ENCODE data around the gene TMEM219. TPM values are rescaled to one million over a fixed set of nuclear protein-coding genes. Genes with fewer than 3 reads are reported as not detected.

Gene TMEM219
- total RNA-seq, 1 donor from 2014 or later, result 35.0 TPM

GRCh38 chr16:29987371-29988085 is 25.6 kb downstream of the TMEM219 start:
- H3K9me3 ChIP-seq (ENCODE audit: control insufficient read depth in 3 of 3, low read length in 3 of 3), result no peaks in the 10 kb centered on the region
- H3K36me3 ChIP-seq (ENCODE audit: control insufficient read depth in 3 of 3, insufficient read depth in 3 of 3, low read length in 3 of 3), result peaks cover 80 to 91% (median 87%) of the 10 kb centered on the region in 3 donors
- no peaks in the 10 kb centered on the region for H3K27me3 ChIP-seq (ENCODE audit: control insufficient read depth in 3 of 3, insufficient read depth in 3 of 3, low read length in 3 of 3)

DNA sequence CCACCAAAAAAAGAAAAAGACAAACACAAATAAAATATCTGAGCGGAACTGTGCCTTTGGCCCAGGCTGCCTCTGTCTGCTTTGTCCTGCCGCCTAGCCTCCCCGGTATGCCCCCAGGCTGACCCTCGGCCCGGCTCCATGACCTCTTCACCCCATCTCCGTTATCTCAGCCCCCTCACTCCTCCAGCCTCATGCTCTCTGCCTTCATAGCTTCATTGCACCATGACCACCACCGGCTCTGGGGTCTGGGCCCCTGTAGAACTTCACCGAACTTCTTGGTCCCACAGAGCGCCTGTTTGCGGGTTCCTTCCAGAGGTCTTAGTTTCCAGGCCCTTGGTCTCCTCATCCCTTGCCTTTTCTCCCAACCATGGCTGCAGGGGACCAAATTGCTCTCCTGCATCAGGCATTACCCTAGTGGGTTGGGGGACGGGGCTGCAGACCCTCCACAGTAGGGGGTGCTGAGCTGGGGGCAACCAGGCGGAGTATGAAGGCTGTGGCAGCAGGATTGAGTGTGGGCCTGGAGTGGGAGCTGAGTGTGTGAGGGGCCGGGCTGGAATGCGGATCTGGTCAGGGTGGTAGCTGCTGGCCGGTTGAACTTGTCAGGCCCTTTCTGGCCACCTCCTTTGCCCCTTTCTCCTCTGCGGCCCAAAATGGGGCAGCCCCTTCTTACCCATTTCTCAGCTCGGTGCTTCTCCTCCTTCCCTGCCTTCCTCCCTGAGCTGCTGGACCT is 26.6 kb downstream of the TMEM219 start:
- Histone ChIP-seq H3K27ac (ENCODE audit: low read depth, low read length) (no peak overlapping the region), H3K4me3 (ENCODE audit: low read length in 3 of 3) (no peak overlapping the region), H3K9me3 (ENCODE audit: control insufficient read depth in 3 of 3, low read length in 3 of 3) (no peaks in the 10 kb centered on the region), H3K36me3 (ENCODE audit: control insufficient read depth in 3 of 3, insufficient read depth in 3 of 3, low read length in 3 of 3) (peaks cover 80 to 91% (median 84%) of the 10 kb centered on the region in 3 donors), H3K27me3 (ENCODE audit: control insufficient read depth in 3 of 3, insufficient read depth in 3 of 3, low read length in 3 of 3) (no peaks in the 10 kb centered on the region), H3K9ac (ENCODE audit: low read depth in 1 of 3, low read length in 3 of 3) (no peak overlapping the region), H3K4me1 (ENCODE audit: control insufficient read depth in 3 of 3, insufficient read depth in 3 of 3, low read length in 3 of 3) (peaks cover 0 to 9% (median 2%) of the 10 kb centered on the region in 3 donors)

More at GRCh38 chr16:29987371-29988085, 25.6 kb downstream of the TMEM219 start:
- H3K9ac ChIP-seq (ENCODE audit: low read depth in 1 of 3, low read length in 3 of 3), result no peak overlapping the region
- no peak overlapping the region for H3K27ac ChIP-seq (ENCODE audit: low read depth, low read length)
- H3K4me3 ChIP-seq (ENCODE audit: low read length in 3 of 3), result no peak overlapping the region
- peaks cover 0 to 7% (median 2%) of the 10 kb centered on the region in 3 donors for H3K4me1 ChIP-seq (ENCODE audit: control insufficient read depth in 3 of 3, insufficient read depth in 3 of 3, low read length in 3 of 3)

DNA sequence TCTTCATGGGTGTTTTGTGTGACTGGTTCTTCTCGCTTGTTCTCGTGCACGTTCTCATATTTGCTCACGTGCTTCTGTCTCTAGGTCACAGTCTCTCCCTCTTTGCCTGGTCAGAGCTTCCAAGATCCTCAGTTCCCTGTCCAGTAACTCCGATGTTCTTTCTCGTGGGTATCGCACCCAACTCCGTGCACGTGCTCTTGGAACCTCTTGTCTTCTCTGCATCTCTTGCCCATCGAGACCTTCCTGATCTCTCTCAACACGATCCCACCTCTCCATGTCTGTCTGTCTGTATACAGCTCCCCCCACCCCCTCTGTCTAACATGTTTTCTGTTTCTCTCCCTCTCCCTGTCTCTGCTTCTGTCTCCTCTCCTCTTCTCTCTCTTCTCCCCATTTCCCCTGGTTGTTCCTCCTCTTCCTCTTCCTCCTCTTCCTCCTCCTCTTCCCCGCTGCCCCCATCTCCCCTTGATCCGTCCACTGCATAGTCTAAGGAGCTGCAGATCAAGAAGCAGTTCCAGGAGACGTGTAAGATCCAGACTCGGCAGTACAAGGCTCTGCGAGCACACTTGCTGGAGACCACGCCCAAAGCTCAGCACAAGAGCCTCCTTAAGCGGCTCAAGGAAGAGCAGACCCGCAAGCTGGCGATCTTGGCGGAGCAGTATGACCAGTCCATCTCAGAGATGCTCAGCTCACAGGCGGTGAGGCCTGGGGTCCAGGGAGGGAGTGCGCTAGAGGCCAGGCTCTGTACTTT is 27.4 kb downstream of the TMEM219 start:
- H3K4me1 ChIP-seq (ENCODE audit: control insufficient read depth in 3 of 3, insufficient read depth in 3 of 3, low read length in 3 of 3), result peaks cover under 1 to 12% (median 4%) of the 10 kb centered on the region in 3 donors

GRCh38 chr16:29990034-29990433 is 28.2 kb downstream of the TMEM219 start:
- no peaks in the 10 kb centered on the region for H3K9me3 ChIP-seq (ENCODE audit: control insufficient read depth in 3 of 3, low read length in 3 of 3)
- H3K36me3 ChIP-seq (ENCODE audit: control insufficient read depth in 3 of 3, insufficient read depth in 3 of 3, low read length in 3 of 3), result peaks cover 70 to 79% (median 73%) of the 10 kb centered on the region in 3 donors
- H3K27me3 ChIP-seq (ENCODE audit: control insufficient read depth in 3 of 3, insufficient read depth in 3 of 3, low read length in 3 of 3), result no peaks in the 10 kb centered on the region
- no peak overlapping the region for H3K4me3 ChIP-seq (ENCODE audit: low read length in 3 of 3)
- H3K4me1 ChIP-seq (ENCODE audit: control insufficient read depth in 3 of 3, insufficient read depth in 3 of 3, low read length in 3 of 3), result peaks cover 8 to 16% (median 10%) of the 10 kb centered on the region in 3 donors
- no peak overlapping the region for H3K9ac ChIP-seq (ENCODE audit: low read depth in 1 of 3, low read length in 3 of 3)
- H3K27ac ChIP-seq (ENCODE audit: low read depth, low read length), result no peak overlapping the region

More for the DNA sequence above, 27.4 kb downstream of the TMEM219 start:
- Histone ChIP-seq H3K9me3 (ENCODE audit: control insufficient read depth in 3 of 3, low read length in 3 of 3) (no peaks in the 10 kb centered on the region), H3K27me3 (ENCODE audit: control insufficient read depth in 3 of 3, insufficient read depth in 3 of 3, low read length in 3 of 3) (no peaks in the 10 kb centered on the region), H3K4me3 (ENCODE audit: low read length in 3 of 3) (no peak overlapping the region), H3K27ac (ENCODE audit: low read depth, low read length) (no peak overlapping the region), H3K9ac (ENCODE audit: low read depth in 1 of 3, low read length in 3 of 3) (no peak overlapping the region), H3K36me3 (ENCODE audit: control insufficient read depth in 3 of 3, insufficient read depth in 3 of 3, low read length in 3 of 3) (peaks cover 77 to 87% (median 80%) of the 10 kb centered on the region in 3 donors)

- H3K9ac ChIP-seq (ENCODE audit: low read depth in 1 of 3, low read length in 3 of 3), result no peak overlapping the region
- H3K27ac ChIP-seq (ENCODE audit: low read depth, low read length), result no peak overlapping the region
- peaks cover 0 to 3% (median 0%) of the 10 kb centered on the region in 3 donors for H3K27me3 ChIP-seq (ENCODE audit: control insufficient read depth in 3 of 3, insufficient read depth in 3 of 3, low read length in 3 of 3)
- H3K36me3 ChIP-seq (ENCODE audit: control insufficient read depth in 3 of 3, insufficient read depth in 3 of 3, low read length in 3 of 3), result peaks cover 60 to 69% (median 63%) of the 10 kb centered on the region in 3 donors
- H3K4me1 ChIP-seq (ENCODE audit: control insufficient read depth in 3 of 3, insufficient read depth in 3 of 3, low read length in 3 of 3), result peaks cover 11 to 24% (median 13%) of the 10 kb centered on the region in 3 donors
- H3K9me3 ChIP-seq (ENCODE audit: control insufficient read depth in 3 of 3, low read length in 3 of 3), result no peaks in the 10 kb centered on the region
- no peak overlapping the region for H3K4me3 ChIP-seq (ENCODE audit: low read length in 3 of 3)
These were observed 29.1 kb downstream of the TMEM219 start for GRCh38 chr16:29990883-29991570.

GRCh38 chr16:29991571-29991904 is 29.7 kb downstream of the TMEM219 start:
- H3K36me3 ChIP-seq (ENCODE audit: control insufficient read depth in 3 of 3, insufficient read depth in 3 of 3, low read length in 3 of 3), result peaks cover 55 to 64% (median 58%) of the 10 kb centered on the region in 3 donors
- H3K4me1 ChIP-seq (ENCODE audit: control insufficient read depth in 3 of 3, insufficient read depth in 3 of 3, low read length in 3 of 3), result peaks cover 13 to 28% (median 16%) of the 10 kb centered on the region in 3 donors
- peaks cover 0 to 3% (median 0%) of the 10 kb centered on the region in 3 donors for H3K27me3 ChIP-seq (ENCODE audit: control insufficient read depth in 3 of 3, insufficient read depth in 3 of 3, low read length in 3 of 3)
- H3K9ac ChIP-seq (ENCODE audit: low read depth in 1 of 3, low read length in 3 of 3), result no peak overlapping the region
- no peaks in the 10 kb centered on the region for H3K9me3 ChIP-seq (ENCODE audit: control insufficient read depth in 3 of 3, low read length in 3 of 3)
- no peak overlapping the region for H3K4me3 ChIP-seq (ENCODE audit: low read length in 3 of 3)
- no peak overlapping the region for H3K27ac ChIP-seq (ENCODE audit: low read depth, low read length)

DNA sequence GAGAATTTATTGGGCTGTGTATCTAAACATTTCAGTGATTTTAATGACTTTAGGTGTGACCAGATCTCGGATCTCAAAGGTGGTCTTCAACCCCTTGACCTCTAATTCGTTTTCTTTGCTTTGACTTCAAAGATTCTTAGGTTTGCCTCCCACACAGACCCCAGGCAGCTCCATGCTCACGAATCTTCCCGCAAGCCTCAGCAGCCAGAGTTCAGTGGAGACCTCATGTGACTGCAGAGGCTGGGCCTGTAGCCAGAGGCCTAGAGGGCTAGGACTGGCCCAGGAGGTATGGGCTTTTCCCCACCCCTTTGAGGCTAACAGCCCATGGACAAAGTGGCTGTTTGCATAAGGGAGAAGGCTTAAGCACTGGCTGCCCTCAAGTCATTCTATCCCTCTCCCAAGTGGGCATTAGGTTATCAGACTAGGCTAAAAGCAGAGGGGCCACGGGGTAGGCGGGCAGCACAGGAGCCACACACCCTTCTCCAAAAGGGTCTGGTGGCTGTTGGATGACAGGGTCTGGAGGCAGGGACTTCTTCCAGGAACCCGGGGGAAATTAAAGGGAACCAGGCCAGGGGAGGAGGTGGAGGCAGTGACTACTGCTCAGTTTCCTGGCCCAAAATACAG is 30.6 kb downstream of the TMEM219 start:
- H3K36me3 ChIP-seq (ENCODE audit: control insufficient read depth in 3 of 3, insufficient read depth in 3 of 3, low read length in 3 of 3), result peaks cover 47 to 58% (median 49%) of the 10 kb centered on the region in 3 donors
- H3K27me3 ChIP-seq (ENCODE audit: control insufficient read depth in 3 of 3, insufficient read depth in 3 of 3, low read length in 3 of 3), result peaks cover 0 to 3% (median 0%) of the 10 kb centered on the region in 3 donors
- peaks cover 18 to 34% (median 20%) of the 10 kb centered on the region in 3 donors for H3K4me1 ChIP-seq (ENCODE audit: control insufficient read depth in 3 of 3, insufficient read depth in 3 of 3, low read length in 3 of 3)
- H3K27ac ChIP-seq (ENCODE audit: low read depth, low read length), result no peak overlapping the region
- no peaks in the 10 kb centered on the region for H3K9me3 ChIP-seq (ENCODE audit: control insufficient read depth in 3 of 3, low read length in 3 of 3)
- no peak overlapping the region for H3K4me3 ChIP-seq (ENCODE audit: low read length in 3 of 3)
- no peak overlapping the region for H3K9ac ChIP-seq (ENCODE audit: low read depth in 1 of 3, low read length in 3 of 3)

DNA sequence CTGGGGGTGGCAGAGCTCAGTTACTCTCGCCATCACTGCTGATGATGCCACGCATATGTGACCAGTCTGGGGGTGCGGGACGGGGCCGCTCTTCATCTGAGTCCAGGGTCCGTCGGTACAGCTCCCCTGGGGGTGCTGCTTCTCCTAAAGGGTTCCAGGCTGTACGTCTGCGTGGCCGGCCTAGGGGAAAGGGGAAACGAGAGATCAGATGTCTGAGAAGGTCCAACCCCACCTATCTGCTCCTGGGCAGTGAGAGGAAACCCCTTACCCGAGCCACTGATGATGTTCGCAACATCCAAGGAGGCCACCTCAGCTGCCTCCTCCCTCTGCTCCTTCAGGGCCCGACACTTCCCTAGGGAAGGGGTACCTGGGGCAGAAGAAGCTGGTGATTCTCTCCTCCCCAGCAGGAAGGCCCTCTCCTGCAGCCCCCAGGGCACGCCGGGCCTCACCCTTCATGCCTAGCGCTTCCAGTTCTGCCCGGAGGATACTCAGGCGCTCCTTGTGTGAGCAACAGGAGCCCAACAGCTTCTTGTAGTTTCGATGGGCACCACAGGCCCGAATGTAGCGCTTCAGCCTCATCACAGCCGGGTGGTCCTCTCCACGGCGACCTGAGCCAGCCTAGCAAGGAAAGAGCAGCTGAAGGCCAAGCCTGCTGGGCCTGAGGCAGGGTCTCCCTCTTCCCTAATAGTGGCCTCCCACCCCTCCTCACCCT is 31.5 kb downstream of the TMEM219 start:
- H3K36me3 ChIP-seq (ENCODE audit: control insufficient read depth in 3 of 3, insufficient read depth in 3 of 3, low read length in 3 of 3), result peaks cover 41 to 54% (median 44%) of the 10 kb centered on the region in 3 donors
- H3K27ac ChIP-seq (ENCODE audit: low read depth, low read length), result no peak overlapping the region
- H3K27me3 ChIP-seq (ENCODE audit: control insufficient read depth in 3 of 3, insufficient read depth in 3 of 3, low read length in 3 of 3), result peaks cover 0 to 3% (median 0%) of the 10 kb centered on the region in 3 donors
- no peak overlapping the region for H3K9ac ChIP-seq (ENCODE audit: low read depth in 1 of 3, low read length in 3 of 3)
- H3K4me3 ChIP-seq (ENCODE audit: low read length in 3 of 3), result no peak overlapping the region
- H3K9me3 ChIP-seq (ENCODE audit: control insufficient read depth in 3 of 3, low read length in 3 of 3), result no peaks in the 10 kb centered on the region
- peaks cover 18 to 34% (median 20%) of the 10 kb centered on the region in 3 donors for H3K4me1 ChIP-seq (ENCODE audit: control insufficient read depth in 3 of 3, insufficient read depth in 3 of 3, low read length in 3 of 3)

All from skeletal muscle tissue (tissue), 4 donors.